H4 (cell line): ENCODE data around the gene AFF3. TPM values are rescaled to one million over a fixed set of nuclear protein-coding genes. Genes with fewer than 3 reads are reported as not detected.

Experiments used
- DNase-seq: peaks from one replicate; pipeline ENCODE4 v3.0.0-alpha.2; 2015; ENCODE audit warnings: low spot score
- total RNA-seq: library from RNA; depleted of rRNA; stranded (reverse); fragments of >200 nt; shearing (Covaris generic); gene quantifications from 2 replicates; pipeline ENCODE4 v1.2.3, GENCODE V29; 2014

The AFF3 gene
- total RNA-seq, 1 experiment from 2014 or later: 0.37 TPM

- no peak for DNase-seq
Observed at GRCh38 chr2:99640635-99641151, 501.7 kb downstream of the AFF3 start.

GRCh38 chr2:99638791-99639190 lies 503.6 kb downstream of the AFF3 start:
- no peak for DNase-seq

- DNase-seq: no peak
Observed at GRCh38 chr2:99637159-99637697, 505.2 kb downstream of the AFF3 start.

- no peak for DNase-seq
Observed at GRCh38 chr2:99636144-99637034, 506.0 kb downstream of the AFF3 start.

GRCh38 chr2:99635710-99636109 lies 506.7 kb downstream of the AFF3 start:
- DNase-seq: no peak

GRCh38 chr2:99634234-99634633 lies 508.2 kb downstream of the AFF3 start:
- DNase-seq: no peak

- no peak for DNase-seq
Observed at GRCh38 chr2:99631700-99632099, 510.7 kb downstream of the AFF3 start.

GRCh38 chr2:99629320-99629719 lies 513.1 kb downstream of the AFF3 start:
- DNase-seq: no peak

GRCh38 chr2:99626158-99626557 lies 516.2 kb downstream of the AFF3 start:
- DNase-seq: no peak

GRCh38 chr2:99624677-99625076 lies 517.7 kb downstream of the AFF3 start:
- no peak for DNase-seq

GRCh38 chr2:99623613-99624012 lies 518.8 kb downstream of the AFF3 start:
- no peak for DNase-seq

- DNase-seq: no peak
Observed at GRCh38 chr2:99623035-99623434, 519.4 kb downstream of the AFF3 start.

GRCh38 chr2:99622534-99622933 lies 519.9 kb downstream of the AFF3 start:
- no peak for DNase-seq

GRCh38 chr2:99621774-99622173 lies 520.6 kb downstream of the AFF3 start:
- no peak for DNase-seq

- no peak for DNase-seq
Observed at GRCh38 chr2:99621106-99621505, 521.3 kb downstream of the AFF3 start.

GRCh38 chr2:99619151-99619550 lies 523.2 kb downstream of the AFF3 start:
- no peak for DNase-seq

GRCh38 chr2:99618579-99619097 lies 523.8 kb downstream of the AFF3 start:
- DNase-seq: no peak

GRCh38 chr2:99617811-99618210 lies 524.6 kb downstream of the AFF3 start:
- no peak for DNase-seq

- DNase-seq: peak; percentile 37
Observed at GRCh38 chr2:99615247-99615771, 527.1 kb downstream of the AFF3 start.

GRCh38 chr2:99613980-99614379 lies 528.4 kb downstream of the AFF3 start:
- no peak for DNase-seq

- DNase-seq: no peak
Observed at GRCh38 chr2:99611786-99612185, 530.6 kb downstream of the AFF3 start.

- DNase-seq: no peak
Observed at GRCh38 chr2:99611034-99611433, 531.4 kb downstream of the AFF3 start.
